ENCODE measurements around the gene NSG2.

DNA sequence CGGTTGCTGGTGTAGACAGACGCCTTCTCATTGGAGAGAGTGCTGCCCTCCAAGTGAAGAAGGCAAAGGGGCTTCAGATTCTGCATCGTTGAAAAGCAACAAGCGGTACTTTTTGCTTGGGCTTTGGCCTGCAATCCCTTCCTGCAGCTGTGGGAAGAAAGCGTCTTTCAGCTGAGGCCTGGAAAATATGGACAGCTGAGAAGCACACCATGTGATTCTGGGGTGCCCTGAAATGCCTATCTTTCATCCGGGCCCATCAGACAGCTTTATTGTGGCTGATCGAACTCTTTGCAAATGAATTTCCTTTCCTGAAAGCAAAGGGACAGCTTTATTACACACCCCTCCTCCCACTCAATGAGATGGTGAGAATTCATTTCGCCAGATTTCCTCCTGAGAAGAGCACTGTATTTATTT lies 74.0 kb downstream of the NSG2 start:
- TF ChIP-seq, protein P1, sequence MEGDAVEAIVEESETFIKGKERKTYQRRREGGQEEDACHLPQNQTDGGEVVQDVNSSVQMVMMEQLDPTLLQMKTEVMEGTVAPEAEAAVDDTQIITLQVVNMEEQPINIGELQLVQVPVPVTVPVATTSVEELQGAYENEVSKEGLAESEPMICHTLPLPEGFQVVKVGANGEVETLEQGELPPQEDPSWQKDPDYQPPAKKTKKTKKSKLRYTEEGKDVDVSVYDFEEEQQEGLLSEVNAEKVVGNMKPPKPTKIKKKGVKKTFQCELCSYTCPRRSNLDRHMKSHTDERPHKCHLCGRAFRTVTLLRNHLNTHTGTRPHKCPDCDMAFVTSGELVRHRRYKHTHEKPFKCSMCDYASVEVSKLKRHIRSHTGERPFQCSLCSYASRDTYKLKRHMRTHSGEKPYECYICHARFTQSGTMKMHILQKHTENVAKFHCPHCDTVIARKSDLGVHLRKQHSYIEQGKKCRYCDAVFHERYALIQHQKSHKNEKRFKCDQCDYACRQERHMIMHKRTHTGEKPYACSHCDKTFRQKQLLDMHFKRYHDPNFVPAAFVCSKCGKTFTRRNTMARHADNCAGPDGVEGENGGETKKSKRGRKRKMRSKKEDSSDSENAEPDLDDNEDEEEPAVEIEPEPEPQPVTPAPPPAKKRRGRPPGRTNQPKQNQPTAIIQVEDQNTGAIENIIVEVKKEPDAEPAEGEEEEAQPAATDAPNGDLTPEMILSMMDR (IDR thresholded peaks at IDR 0.05): no peak
- TF ChIP-seq POLR2A (IDR thresholded peaks at IDR 0.05): no peak

Measured in stomach (tissue), 4 donors.